ENCODE data around the gene COQ4. TPM values are rescaled to one million over a fixed set of nuclear protein-coding genes. Genes with fewer than 3 reads are reported as not detected.

Gene COQ4
- total RNA-seq, result 51.6 and 57.2 TPM in 2 replicates

DNA sequence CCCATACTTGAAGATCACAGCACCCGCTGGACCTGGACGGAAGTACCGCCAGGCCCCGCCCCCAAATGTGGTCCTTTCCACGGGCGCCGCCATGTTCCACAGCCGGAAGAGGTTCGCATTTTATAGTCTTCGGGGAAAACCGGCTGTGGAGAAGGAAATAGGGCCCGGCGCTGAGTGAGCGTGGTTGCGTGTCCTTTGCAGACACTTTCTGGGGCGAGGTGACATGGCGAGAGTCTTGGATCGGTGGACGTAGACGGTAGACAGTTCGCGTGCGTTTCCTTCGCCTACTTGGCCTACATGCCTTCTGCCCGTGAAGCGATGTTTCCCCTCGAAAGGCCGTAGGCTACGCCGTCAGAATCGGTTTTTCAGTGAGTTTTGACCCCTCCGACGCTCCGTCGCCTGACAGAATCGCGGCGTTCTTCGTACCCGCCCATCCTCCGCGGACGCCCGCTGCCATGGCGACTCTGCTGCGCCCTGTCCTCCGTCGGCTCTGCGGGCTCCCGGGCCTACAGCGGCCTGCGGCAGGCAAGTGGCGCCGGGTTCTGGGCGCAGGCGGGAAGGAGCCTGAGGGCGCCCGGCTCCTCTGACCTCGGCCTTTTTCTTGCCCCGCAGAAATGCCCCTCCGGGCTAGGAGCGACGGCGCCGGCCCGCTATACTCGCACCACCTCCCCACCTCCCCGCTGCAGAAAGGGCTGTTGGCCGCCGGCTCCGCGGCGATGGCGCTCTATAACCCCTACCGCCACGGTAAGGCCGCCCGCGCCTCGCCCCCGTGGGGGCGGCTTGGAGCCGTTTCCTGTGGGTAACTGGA lies at the start of gene COQ4, which contains the start of gene TRUB2:
TSS of gene COQ4 (plus strand) at position 436 of the 808 bp plus-strand sequence. CDS start at position 456, 20 bp downstream.
TSS of gene TRUB2 (minus strand) at position 44 of the 808 bp plus-strand sequence. CDS start at position 5, 39 bp downstream.

DNA sequence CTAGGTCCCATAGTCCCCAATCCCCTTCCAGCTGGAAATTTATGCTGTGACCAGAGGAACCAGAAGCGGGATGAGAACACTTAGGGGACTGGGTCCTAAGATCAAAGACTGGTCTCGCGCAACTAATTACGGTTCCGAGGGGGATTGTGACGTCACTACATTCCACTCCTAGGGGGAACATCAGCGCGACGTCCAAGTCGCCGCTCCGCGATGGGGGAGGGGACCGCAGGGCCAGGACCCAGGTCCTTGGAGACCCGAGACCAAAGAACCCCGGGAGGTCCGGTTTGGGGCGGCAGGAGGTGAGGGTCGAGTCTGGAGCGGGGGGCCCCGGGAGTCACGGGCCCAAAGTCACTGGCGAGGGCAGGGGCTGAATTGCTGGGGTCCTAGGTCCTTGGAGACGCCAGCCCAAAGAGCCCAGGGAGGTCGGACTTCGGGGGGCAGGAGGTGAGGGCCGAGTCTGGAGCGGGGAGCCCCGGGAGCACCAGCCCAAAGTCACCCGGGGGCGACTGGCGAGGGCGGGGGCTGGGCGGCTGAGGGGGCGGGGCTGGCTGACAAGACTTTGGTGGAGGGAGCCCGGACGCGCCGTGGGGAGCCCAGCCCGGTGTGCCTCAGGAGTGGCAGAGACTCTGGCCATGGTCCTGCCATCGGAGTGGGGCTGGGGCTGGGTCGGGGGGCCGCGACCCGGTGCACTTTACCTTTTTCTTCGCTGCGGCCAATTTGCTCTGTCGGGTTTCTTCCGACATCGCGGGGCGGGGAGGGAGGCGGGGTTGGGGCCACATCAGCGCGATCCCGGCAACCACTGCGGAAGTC lies 47.2 kb upstream of the COQ4 start, which contains the start of gene GOLGA2:
TSS of gene GOLGA2 (minus strand) at position 810 of the 810 bp plus-strand sequence. CDS start at position 779, 31 bp downstream.

DNA sequence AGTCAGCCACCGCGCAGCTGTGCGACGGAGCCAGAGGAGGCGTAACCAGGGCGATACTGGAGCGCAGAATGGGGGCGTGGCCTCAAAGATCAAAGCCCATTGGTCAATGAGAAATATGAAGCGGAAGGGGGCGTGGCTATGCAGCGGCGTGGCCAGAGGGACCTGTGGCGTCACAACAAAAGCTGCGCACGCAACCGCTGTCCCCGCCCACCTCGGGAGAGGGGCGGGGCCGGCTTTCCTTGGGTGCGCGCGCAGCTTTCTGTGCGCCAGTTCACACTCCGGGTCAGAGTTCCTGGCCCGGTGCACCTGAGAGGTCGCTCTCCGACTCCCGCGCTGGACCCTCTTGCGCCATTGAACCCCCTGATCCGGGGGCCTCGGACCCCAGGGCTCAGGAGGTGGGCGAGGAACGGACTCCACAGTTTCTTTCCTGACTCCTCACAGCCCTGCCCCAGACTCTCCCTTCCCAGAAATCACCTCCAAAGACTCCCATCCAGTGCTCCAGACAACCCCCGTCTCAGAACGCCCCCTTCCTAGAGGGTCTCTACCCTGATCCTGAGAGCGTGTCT lies 46.5 kb upstream of the COQ4 start, which contains the start of gene SWI5:
TSS of gene SWI5 (plus strand) at position 269 of the 566 bp plus-strand sequence.

DNA sequence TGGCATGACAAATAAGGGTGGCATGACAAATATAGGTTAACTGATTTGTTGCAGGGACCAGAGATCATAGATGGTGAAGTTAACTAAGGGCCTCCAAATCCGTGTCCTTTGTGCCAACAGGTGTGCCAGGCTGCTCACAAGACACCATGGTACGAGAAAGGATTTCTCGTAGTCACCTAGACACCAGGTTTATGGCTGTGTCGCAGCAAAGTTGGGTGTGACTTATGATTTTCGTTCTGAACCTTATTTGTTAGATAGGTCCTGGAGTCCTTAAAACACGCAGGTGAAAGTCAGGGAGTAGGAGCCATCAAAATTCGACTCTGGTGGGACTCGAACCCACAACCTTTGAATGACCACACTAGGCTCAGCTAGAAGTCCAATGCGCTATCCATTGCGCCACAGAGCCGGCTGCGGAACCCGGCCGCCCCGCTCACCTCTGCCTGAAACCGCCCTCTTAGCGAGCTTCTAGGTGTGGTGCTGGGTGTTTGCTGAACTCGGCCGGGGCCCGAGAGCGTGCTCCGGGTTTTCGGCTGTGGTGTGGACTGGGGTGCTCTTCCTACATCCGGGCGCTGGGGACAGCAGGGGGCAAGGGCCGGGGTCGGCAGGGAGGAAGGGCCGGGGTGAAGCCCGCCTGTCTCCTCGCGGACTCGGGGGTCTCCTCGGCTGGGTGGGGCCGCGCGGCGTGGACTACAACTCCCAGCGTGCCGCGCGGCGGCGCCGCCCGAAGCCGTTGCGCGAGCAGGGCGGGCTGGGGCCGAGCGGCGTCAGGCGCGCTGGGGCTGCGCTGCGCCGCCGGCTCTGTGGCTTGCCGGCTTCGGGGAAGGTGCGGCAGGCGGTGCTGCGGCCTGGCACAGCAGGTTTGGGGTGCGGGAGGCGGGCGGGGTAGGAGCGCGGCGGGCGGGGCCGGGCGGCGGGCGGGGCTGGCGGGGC lies 17.4 kb downstream of the COQ4 start, which contains the start of gene SLC27A4:
TSS of gene SLC27A4 (plus strand) at position 767 of the 930 bp plus-strand sequence. CDS start 2,606 bp downstream, outside the sequence.

DNA sequence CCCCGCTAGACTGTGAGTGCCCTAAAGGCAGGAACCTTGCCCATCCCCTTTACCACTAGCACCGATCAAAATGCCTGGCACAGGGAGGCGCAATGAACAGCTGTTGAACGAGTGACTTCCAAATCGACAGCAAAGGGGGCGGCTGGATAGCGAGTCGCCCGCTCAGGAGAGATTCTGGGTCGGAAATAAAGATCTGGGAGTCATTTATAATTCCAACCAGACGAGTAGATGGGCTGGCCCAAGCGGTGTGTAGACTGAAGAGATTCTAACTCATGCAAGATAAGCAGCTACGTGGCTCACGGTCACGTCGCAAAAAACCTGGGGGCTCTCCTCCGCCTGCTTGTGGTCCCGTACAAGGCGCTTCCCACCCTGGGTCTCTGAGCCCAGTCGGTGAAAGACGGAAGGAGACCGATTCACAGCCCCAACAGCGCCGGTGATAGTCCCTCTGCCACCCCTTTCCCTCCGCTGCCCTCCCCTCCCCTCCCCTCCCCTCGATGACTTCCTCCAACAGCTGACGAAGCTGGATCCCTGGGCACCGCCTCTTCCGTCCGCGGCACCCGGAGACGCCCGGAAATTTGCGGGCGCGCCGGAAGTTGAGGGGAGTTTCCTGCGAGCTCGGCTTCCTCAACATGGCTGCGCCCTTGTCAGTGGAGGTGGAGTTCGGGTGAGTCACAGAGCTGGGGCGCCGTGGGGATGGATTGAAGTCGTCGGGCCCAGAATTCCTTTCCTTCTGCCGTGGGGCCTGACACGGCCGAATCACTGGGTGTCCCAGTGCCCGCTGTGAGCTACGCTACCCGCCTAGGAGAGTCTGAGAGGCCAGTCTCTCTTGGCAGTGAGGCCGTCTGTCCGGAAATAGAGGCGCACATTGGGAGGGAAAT lies 48.4 kb downstream of the COQ4 start, which contains the start of gene URM1:
TSS of gene URM1 (plus strand) at position 623 of the 878 bp plus-strand sequence. CDS start at position 630, 7 bp downstream.

Other genes with a start within 250 kb of the COQ4 start
- 56.7 and 90.5 TPM in 2 replicates for gene PTGES2, start 195.1 kb upstream of the COQ4 start, total RNA-seq
- not detected in 2 replicates for gene LCN2, start 173.4 kb upstream of the COQ4 start, total RNA-seq
- gene BBLN, start 162.6 kb upstream of the COQ4 start, total RNA-seq, result 256 and 309 TPM in 2 replicates
- gene CIZ1, start 131.3 kb upstream of the COQ4 start, total RNA-seq, result 45.0 and 49.4 TPM in 2 replicates
- gene DNM1, start 119.5 kb upstream of the COQ4 start, total RNA-seq, result 1.4 and 5.2 TPM in 2 replicates
- 101 and 105 TPM in 2 replicates for gene GOLGA2, start 46.8 kb upstream of the COQ4 start, total RNA-seq
- gene SWI5, start 46.6 kb upstream of the COQ4 start, total RNA-seq, result 57.1 and 57.4 TPM in 2 replicates
- gene TRUB2, start 392 bp upstream of the COQ4 start, total RNA-seq, result 14.0 and 23.9 TPM in 2 replicates
- 16.1 and 19.9 TPM in 2 replicates for gene SLC27A4, start 17.7 kb downstream of the COQ4 start, total RNA-seq
- 40.6 and 45.3 TPM in 2 replicates for gene URM1, start 48.5 kb downstream of the COQ4 start, total RNA-seq
- gene CERCAM, start 98.0 kb downstream of the COQ4 start, total RNA-seq, result 177 and 187 TPM in 2 replicates
- gene ODF2, start 133.2 kb downstream of the COQ4 start, total RNA-seq, result 49.6 and 57.4 TPM in 2 replicates
- gene GLE1, start 181.9 kb downstream of the COQ4 start, total RNA-seq, result 30.0 and 35.1 TPM in 2 replicates
- 195 and 254 TPM in 2 replicates for gene SPTAN1, start 229.7 kb downstream of the COQ4 start, total RNA-seq